HCT116 (cell line): Measurements from ENCODE around the gene SBSN. TPM values are rescaled to one million over a fixed set of nuclear protein-coding genes. Genes with fewer than 3 reads are reported as not detected.

ENCODE experiments used
- ATAC-seq: fragments of 200-7000 bp; cut with Tn5 transposase; 2 replicates; pipeline ENCODE4 v1.9.1; 2020; ENCODE audit warnings: mild to moderate bottlenecking, moderate library complexity
- BruUV-seq: library from RNA; stranded (reverse); fragments of 400-500 nt; replicated peaks from 2 replicates; lab custom pipeline; 2021; lab: Mats Ljungman, UMichigan
- CTCF ChIA-PET: fragments of 300-600 bp; sonication (Branson Sonifier 250); formaldehyde crosslinking; loops from one replicate; lab custom pipeline; 2021; ENCODE audit warnings: antibody characterized with exemption; lab: Charles Lee
- POLR2A ChIA-PET: fragments of 300-600, 350-600 bp; sonication (Branson Sonifier 250); formaldehyde crosslinking; loops from one replicate; lab custom pipeline; 2021; ENCODE audit warnings: antibody characterized with exemption; lab: Charles Lee
- RAD21 ChIA-PET, 2 experiments: fragments of 300-600 bp; sonication (Branson Sonifier 250); formaldehyde crosslinking; loops; one replicate each; lab custom pipeline; 2023; ENCODE audit warnings: low total read pairs in 2 of 2; ENCODE audit not compliant: uncharacterized antibody in 2 of 2, unreplicated experiment in 2 of 2, low non-redundant PET in 1 of 2; lab: Charles Lee
- DNase-seq: peaks from one replicate; pipeline ENCODE4 v3.0.0-alpha.2; 2010; ENCODE audit warnings: low read depth, low spot score
- H2AFZ ChIP-seq: fragments of 200-600 bp; shearing (Covaris generic), sonication (generic); 2 replicates; pipeline ENCODE4 v1.6.1; 2017; ENCODE audit warnings: low read depth, mixed run types, mixed read lengths, antibody characterized with exemption, low read length; ENCODE audit not compliant: poor library complexity, severe bottlenecking
- H3K27ac ChIP-seq: 2 replicates; pipeline ENCODE4 v1.5.1; 2012; ENCODE audit warnings: low read depth, low read length
- H3K27me3 ChIP-seq: fragments of 200-600 bp; sonication (generic); 2 replicates; pipeline ENCODE4 v1.6.1; 2016; ENCODE audit warnings: mixed run types, low read length, mixed read lengths; ENCODE audit not compliant: insufficient read depth
- H3K36me3 ChIP-seq, 2 experiments: fragments of 200-500 bp in 1 of 2; fragments of 200-600 bp in 1 of 2; sonication (Bioruptor generic) in 1 of 2; sonication (generic) in 1 of 2; 2 replicates each; pipeline versions ENCODE4 v1.5.1 to v1.6.1; 2014 to 2016; ENCODE audit warnings: low read length in 2 of 2, inconsistent platforms in 1 of 2, mixed read lengths in 1 of 2, mixed run types in 1 of 2; ENCODE audit not compliant: insufficient read depth in 2 of 2, control insufficient read depth in 1 of 2
- H3K4me1 ChIP-seq, 2 experiments: fragments of 200-600 bp in 1 of 2; sonication (generic) in 1 of 2; 2 replicates each; pipeline versions ENCODE4 v1.5.1 to v1.6.1; 2012 to 2017; ENCODE audit warnings: low read length in 2 of 2, inconsistent platforms in 1 of 2, mild to moderate bottlenecking in 1 of 2, mixed read lengths in 1 of 2, mixed run types in 1 of 2, moderate library complexity in 1 of 2; ENCODE audit not compliant: insufficient read depth in 2 of 2, control insufficient read depth in 1 of 2
- H3K4me2 ChIP-seq: fragments of 200-600 bp; sonication (generic); 2 replicates; pipeline ENCODE4 v1.6.1; 2017; ENCODE audit warnings: mixed run types, low read length, mixed read lengths
- H3K4me3 ChIP-seq, 2 experiments: fragments of 200-600 bp in 1 of 2; sonication (generic) in 1 of 2; replicated peaks in 1 of 2; 2 replicates each; pipeline ENCODE4 v1.5.1; 2011 to 2016; ENCODE audit warnings: low read length in 2 of 2, control low read depth in 1 of 2, low read depth in 1 of 2, mild to moderate bottlenecking in 1 of 2, mixed read lengths in 1 of 2, mixed run types in 1 of 2
- H3K79me2 ChIP-seq: fragments of 200-600 bp; sonication (generic); 2 replicates; pipeline ENCODE4 v1.6.1; 2017; ENCODE audit warnings: mild to moderate bottlenecking, mixed run types, low read length, moderate library complexity, mixed read lengths; ENCODE audit not compliant: insufficient read depth
- H3K9ac ChIP-seq: fragments of 200-600 bp; sonication (generic); 2 replicates; pipeline ENCODE4 v1.6.1; 2016; ENCODE audit warnings: low read length, mixed read lengths
- H3K9me2 ChIP-seq: fragments of 200-600 bp; sonication (generic), shearing (Covaris generic); 2 replicates; pipeline ENCODE4 v1.6.1; 2017; ENCODE audit warnings: mixed run types, mild to moderate bottlenecking, moderate library complexity; ENCODE audit not compliant: insufficient read depth
- H3K9me3 ChIP-seq, 2 experiments: fragments of 200-500 bp in 1 of 2; fragments of 200-600 bp in 1 of 2; sonication (Bioruptor generic) in 1 of 2; sonication (generic) in 1 of 2; 2 replicates each; pipeline ENCODE4 v1.6.1; 2014 to 2017; ENCODE audit warnings: low read length in 2 of 2, mixed read lengths in 2 of 2, inconsistent platforms in 1 of 2, low read depth in 1 of 2, mild to moderate bottlenecking in 1 of 2, mixed run types in 1 of 2, moderate library complexity in 1 of 2; ENCODE audit not compliant: control insufficient read depth in 1 of 2, insufficient read depth in 1 of 2
- H4K20me1 ChIP-seq: fragments of 200-600 bp; sonication (generic), shearing (Covaris generic); 2 replicates; pipeline ENCODE4 v1.6.1; 2017; ENCODE audit warnings: mixed run types, mild to moderate bottlenecking, moderate library complexity; ENCODE audit not compliant: insufficient read depth
- ATF3 ChIP-seq: IDR thresholded peaks from 2 replicates; pipeline ENCODE4 v1.6.1; 2012
- CBX3 ChIP-seq: IDR thresholded peaks from 2 replicates; pipeline ENCODE4 v1.6.1; 2012; ENCODE audit warnings: low read depth
- CTCF ChIP-seq, 3 experiments: fragments of 200-600 bp in 1 of 3; sonication (generic) in 1 of 3; IDR thresholded peaks in 2 of 3; conservative IDR thresholded peaks in 1 of 3; 2 replicates each; pipeline ENCODE4 v1.5.1; 2012 to 2017; ENCODE audit warnings: low read depth in 2 of 3, low read length in 2 of 3, antibody characterized with exemption in 1 of 3, borderline replicate concordance in 1 of 3, control low read depth in 1 of 3, mild to moderate bottlenecking in 1 of 3, mixed read lengths in 1 of 3, mixed run types in 1 of 3, moderate library complexity in 1 of 3; ENCODE audit not compliant: insufficient read depth in 1 of 3
- EZH2 ChIP-seq: fragments of 200-600 bp; sonication (generic); IDR thresholded peaks from 2 replicates; pipeline ENCODE4 v1.6.1; 2017; ENCODE audit warnings: antibody characterized with exemption, mixed run types
- MAX ChIP-seq: IDR thresholded peaks from 2 replicates; pipeline ENCODE4 v1.6.1; 2012
- POLR2A ChIP-seq: IDR thresholded peaks from 2 replicates; pipeline ENCODE4 v1.7.0; 2011; ENCODE audit warnings: borderline replicate concordance; ENCODE audit not compliant: insufficient read depth, insufficient read length; ENCODE audit errors: extremely low read depth
- RAD21 ChIP-seq: IDR thresholded peaks from 2 replicates; pipeline ENCODE4 v1.6.1; 2012; ENCODE audit warnings: low read depth, mild to moderate bottlenecking
- SIN3A ChIP-seq: IDR thresholded peaks from 2 replicates; pipeline ENCODE4 v1.6.1; 2012; ENCODE audit warnings: low read depth
- SRF ChIP-seq: IDR thresholded peaks from 2 replicates; pipeline ENCODE4 v1.6.1; 2012; ENCODE audit warnings: low read depth
- TCF7L2 ChIP-seq: IDR thresholded peaks from 2 replicates; pipeline ENCODE4 v1.7.0; 2011; ENCODE audit warnings: borderline replicate concordance, inconsistent platforms; ENCODE audit not compliant: insufficient read depth, insufficient read length; ENCODE audit errors: extremely low read depth
- YY1 ChIP-seq: IDR thresholded peaks from 2 replicates; pipeline ENCODE4 v1.6.1; 2011; ENCODE audit warnings: low read length, low read depth, moderate library complexity, mild to moderate bottlenecking; ENCODE audit not compliant: insufficient replicate concordance; ENCODE audit errors: extremely low read depth
- ZBTB33 ChIP-seq: IDR thresholded peaks from 2 replicates; pipeline ENCODE4 v1.6.1; 2011; ENCODE audit warnings: mild to moderate bottlenecking, low read length, moderate library complexity; ENCODE audit not compliant: insufficient replicate concordance; ENCODE audit errors: extremely low read depth
- intact Hi-C: fragments of 100-400 bp; cut with micrococcal nuclease; formaldehyde crosslinking; loops from 2 replicates; pipeline ENCODE4 v1.10.0; 2022
- total RNA-seq: library from RNA; stranded (reverse); gene quantifications from one replicate; pipeline ENCODE4 v1.2.1, GENCODE V29; 2021; ENCODE audit not compliant: unreplicated experiment

The SBSN gene
- total RNA-seq, 1 experiment from 2014 or later: 0.66 TPM

- no TSS peak for BruUV-seq
- no peaks in the 10 kb centered on the region for H4K20me1 ChIP-seq
- no peak for ATAC-seq
- ChIA-PET CTCF (no interaction called here), RAD21 (no interaction called here)
- peaks cover 20% of the 10 kb centered on the region for H3K79me2 ChIP-seq
- 0 out of 4 replicates have a peak overlapping the region, but pooled peaks of 1 of the 2 experiments have one; percentile 37 for H3K4me3 ChIP-seq
- H3K9me2 ChIP-seq: no peaks in the 10 kb centered on the region
- no peaks in the 10 kb centered on the region for H3K27me3 ChIP-seq
- no peak overlapping the region; the same call in 1 of the 2 replicates for H3K27ac ChIP-seq
- intact Hi-C loops: no loop called here
- no peak for TF ChIP-seq RAD21
- TF ChIP-seq SIN3A: no peak
- no peak for TF ChIP-seq CTCF (IDR thresholded peaks at IDR 0.05 in 2 of 3, conservative IDR thresholded peaks at IDR 0.05 in 1 of 3; ENCODE audit: borderline replicate concordance in 1 of 3, insufficient read depth in 1 of 3, low read depth in 2 of 3, low read length in 2 of 3)
- no peak for TF ChIP-seq EZH2
- TF ChIP-seq, all 23 proteins: peak for 0
- peaks cover 0 to 6% of the 10 kb centered on the region in 2 experiments; a peak in 1 of 4 replicates for H3K36me3 ChIP-seq
- POLR2A ChIA-PET: no interaction called here
- H3K4me1 ChIP-seq: peaks cover 19 to 47% of the 10 kb centered on the region in 2 experiments
- no peak overlapping the region for H2AFZ ChIP-seq
- no peaks in the 10 kb centered on the region for H3K9me3 ChIP-seq
- DNase-seq: no peak
- peak overlapping the region; percentile 64 for H3K4me2 ChIP-seq
- H3K9ac ChIP-seq: peak overlapping the region; percentile 39; the same call in 1 of the 2 replicates
These were observed 15.1 kb downstream of the SBSN start for GRCh38 chr19:35512831-35513627.

GRCh38 chr19:35511337-35511736 lies 16.8 kb downstream of the SBSN start:
- no peak for TF ChIP-seq ATF3
- TF ChIP-seq SIN3A: no peak
- no peak for TF ChIP-seq EZH2
- TF ChIP-seq ZBTB33: no peak
- no peak for TF ChIP-seq YY1
- no peak for TF ChIP-seq CBX3
- TF ChIP-seq POLR2A: no peak
- TF ChIP-seq MAX: no peak
- TF ChIP-seq TCF7L2: no peak
- no peak for TF ChIP-seq SRF
- CTCF ChIA-PET: interaction anchor here (1.4 to 1.6 kb wide), 3 partner anchors 90 to 191 kb away, joined by 3 read pairs; no protein-coding TSS in a partner anchor
- no peak overlapping the region for H3K9ac ChIP-seq
- intact Hi-C loops: no loop called here
- H3K27ac ChIP-seq: no peak overlapping the region
- H3K36me3 ChIP-seq: peaks cover 0 to 16% of the 10 kb centered on the region in 2 experiments; a peak in 1 of 4 replicates
- H3K4me2 ChIP-seq: no peak overlapping the region
- POLR2A ChIA-PET: interaction anchor here (1.1 to 1.3 kb wide), 2 partner anchors 16 to 134 kb away, joined by 4 read pairs; no protein-coding TSS in a partner anchor
- peaks cover 37% of the 10 kb centered on the region for H3K79me2 ChIP-seq
- no peaks in the 10 kb centered on the region for H3K27me3 ChIP-seq
- no peaks in the 10 kb centered on the region for H4K20me1 ChIP-seq
- no peaks in the 10 kb centered on the region for H3K9me2 ChIP-seq
- H3K9me3 ChIP-seq: no peaks in the 10 kb centered on the region
- H3K4me3 ChIP-seq: no peak overlapping the region
- RAD21 ChIA-PET: no interaction called here
- DNase-seq: no peak
- no peak for ATAC-seq
- BruUV-seq: no TSS peak
- peaks cover 19 to 37% of the 10 kb centered on the region in 2 experiments for H3K4me1 ChIP-seq
- no peak overlapping the region for H2AFZ ChIP-seq
